NOMO-1 treated with dmso at 0.1 percent for 144 hours (cell line): Measurements from ENCODE around the gene PPP4C.
"Not testable (repeated sequence)": the region's sequence is repeated elsewhere in the genome, so short reads cannot be mapped to it uniquely, and the experiment has no call there.

ENCODE experiments used
- DNase-seq: peaks from one replicate; lab custom pipeline; 2025; ENCODE audit not compliant: unreplicated experiment; lab: John Stamatoyannopoulos, UW

Gene PPP4C

GRCh38 chr16:30122604-30123160 is 46.9 kb downstream of the PPP4C start:
- DNase-seq: no peak

- no peak for DNase-seq
Observed at GRCh38 chr16:30124985-30125379, 49.2 kb downstream of the PPP4C start.

DNA sequence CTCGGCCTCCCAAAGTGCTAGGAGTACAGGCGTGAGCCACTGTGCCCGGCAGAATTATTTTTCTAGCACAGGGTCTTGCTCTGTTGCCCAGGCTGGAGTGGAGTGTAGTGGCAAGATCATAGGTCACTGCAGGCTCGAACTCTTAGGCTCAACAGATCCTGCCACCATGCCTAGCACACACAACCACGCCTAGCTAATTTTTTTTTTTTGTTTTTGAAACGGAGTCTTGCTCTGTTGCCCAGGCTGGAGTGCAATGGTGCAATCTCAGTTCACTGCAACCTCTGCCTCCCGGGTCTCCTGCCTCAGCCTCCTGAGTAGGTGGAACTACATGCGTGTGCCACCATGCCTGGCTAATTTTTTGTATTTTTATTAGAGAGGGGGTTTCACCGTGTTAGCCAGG is 49.9 kb downstream of the PPP4C start:
- not testable (repeated sequence) for DNase-seq

DNA sequence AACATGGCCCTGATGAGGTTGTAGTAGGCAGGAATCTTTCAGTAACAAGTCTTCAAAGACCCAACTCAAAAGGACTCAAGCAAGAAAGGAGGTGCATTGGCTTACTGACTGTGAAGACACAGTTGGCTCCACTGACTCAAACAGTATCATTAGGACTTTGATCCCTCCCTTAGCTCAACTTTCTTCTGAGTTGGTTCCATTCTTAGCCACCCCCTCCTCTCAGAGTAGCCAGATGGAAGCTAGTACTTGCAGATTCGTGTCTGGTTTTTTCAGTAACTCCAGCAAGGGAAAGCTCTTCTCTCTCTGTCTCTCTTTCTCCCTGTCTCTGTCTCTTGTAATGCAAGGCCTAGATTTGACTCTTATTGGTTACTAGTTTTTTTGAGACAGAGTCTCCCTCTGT is 52.2 kb downstream of the PPP4C start:
- no peak for DNase-seq

GRCh38 chr16:30131869-30132475 is 56.2 kb downstream of the PPP4C start:
- DNase-seq: no peak

- DNase-seq: no peak
Observed at GRCh38 chr16:30132591-30132990, 56.8 kb downstream of the PPP4C start.
